K562 (cell line): ENCODE results near the gene ARID3B. TPM values are rescaled to one million over a fixed set of nuclear protein-coding genes. Genes with fewer than 3 reads are reported as not detected.

Source experiments
- CTCF ChIP-seq, 3 experiments: IDR thresholded peaks in 2 of 3; conservative IDR thresholded peaks in 1 of 3; 2 replicates each; pipeline ENCODE4 v1.5.1; 2011 to 2012; ENCODE audit warnings: low read length in 3 of 3, mild to moderate bottlenecking in 3 of 3, control low read depth in 2 of 3, improper control_type of control experiment in 1 of 3, inconsistent platforms in 1 of 3, low read depth in 1 of 3, mixed read lengths in 1 of 3, moderate library complexity in 1 of 3; ENCODE audit not compliant: insufficient read depth in 2 of 3
- ELF1 ChIP-seq: fragments of 200-800 bp; sonication (Bioruptor generic); IDR thresholded peaks from 2 replicates; pipeline ENCODE4 v1.6.1; 2016; ENCODE audit warnings: missing genetic modification characterization, missing compliant biosample characterization
- ERF ChIP-seq: fragments of 450-650 bp; formaldehyde crosslinking; IDR thresholded peaks from 2 replicates; pipeline ENCODE4 v1.4.0; 2020; ENCODE audit warnings: mild to moderate bottlenecking, mixed read lengths
- GTF2E2 ChIP-seq: fragments of 200-800 bp; sonication (Bioruptor generic); IDR thresholded peaks from 2 replicates; pipeline ENCODE4 v1.6.1; 2016; ENCODE audit warnings: missing genetic modification characterization, missing compliant biosample characterization
- MTA1 ChIP-seq: fragments of 450-650 bp; IDR thresholded peaks from 2 replicates; pipeline ENCODE4 v1.6.1; 2017; ENCODE audit warnings: borderline replicate concordance
- NEUROD1 ChIP-seq: fragments of 150-350 bp; IDR thresholded peaks from 2 replicates; pipeline ENCODE4 v1.6.1; 2014; ENCODE audit warnings: borderline replicate concordance, low read length, low read depth; ENCODE audit not compliant: partially characterized antibody
- NR3C1 ChIP-seq: sonication (generic); formaldehyde crosslinking; IDR thresholded peaks from 2 replicates; pipeline ENCODE4 v1.8.1; 2022; ENCODE audit warnings: missing genetic modification reagents
- OTX1 ChIP-seq: fragments of 450-650 bp; formaldehyde crosslinking; IDR thresholded peaks from 2 replicates; pipeline ENCODE4 v1.4.0; 2022; ENCODE audit warnings: mild to moderate bottlenecking
- PHF20 ChIP-seq: fragments of 450-650 bp; IDR thresholded peaks from 2 replicates; pipeline ENCODE4 v1.6.1; 2018; ENCODE audit not compliant: partially characterized antibody
- TARDBP ChIP-seq: fragments of 450-650 bp; IDR thresholded peaks from 2 replicates; pipeline ENCODE4 v1.6.1; 2016
- ZNF589 ChIP-seq: fragments of 200-800 bp; sonication (Bioruptor generic); IDR thresholded peaks from 2 replicates; pipeline ENCODE4 v1.6.1; 2016; ENCODE audit warnings: low read depth, missing genetic modification characterization, missing compliant biosample characterization
- polyA plus RNA-seq, 8 experiments: library from polyadenylated mRNA; depleted of rRNA in 4 of 8; stranded (reverse) in 5 of 8; unstranded in 3 of 8; fragments of >200 nt; fragmentation: Nextera tagmentation in 2 of 8; fragmentation: Illumina TruSeq in 1 of 8; extraction: Ambion mirVana in 2 of 8; extraction: Trizol in 1 of 8; gene quantifications; 2 replicates each; pipeline versions ENCODE4 v1.2.1 to v1.2.3, GENCODE V29; 2011 to 2014; ENCODE audit warnings: inconsistent platforms in 1 of 8, missing spikeins in 1 of 8
- total RNA-seq, 7 experiments: library from RNA; depleted of rRNA in 6 of 7; stranded (reverse); fragments of >200 nt in 6 of 7; fragmentation: Illumina TruSeq in 2 of 7; extraction: Trizol in 2 of 7; gene quantifications; 2 replicates each; pipeline versions ENCODE4 v1.2.1 to v1.2.3, GENCODE V29; 2011 to 2021; ENCODE audit warnings: low replicate concordance in 1 of 7
- TF ChIP-seq, protein P1 (sequence below), 2 experiments: IDR thresholded peaks; 2 replicates each; pipeline ENCODE4 v1.6.1; 2011; ENCODE audit warnings: borderline replicate concordance in 1 of 2, control low read depth in 1 of 2, low read depth in 1 of 2, low read length in 1 of 2, mild to moderate bottlenecking in 1 of 2, mixed read lengths in 1 of 2, moderate library complexity in 1 of 2; ENCODE audit not compliant: insufficient read depth in 1 of 2, insufficient read length in 1 of 2, poor library complexity in 1 of 2, severe bottlenecking in 1 of 2; ENCODE audit errors: extremely low read depth in 1 of 2
- TF ChIP-seq, protein P2 (sequence below): fragments of 450-650 bp; formaldehyde crosslinking; IDR thresholded peaks from 2 replicates; pipeline ENCODE4 v1.4.0; 2020; ENCODE audit warnings: mild to moderate bottlenecking, moderate library complexity
- TF ChIP-seq, protein P3 (sequence below): fragments of 450-650 bp; IDR thresholded peaks from 2 replicates; pipeline ENCODE4 v1.6.1; 2018; ENCODE audit not compliant: partially characterized antibody

ARID3B gene
- total and polyA plus RNA-seq, 9 of the 15 experiments (the other 6 are each of a cell fraction or from before 2014, with no cell fraction given): 0.32 to 15.1 (median 7.1) TPM

DNA sequence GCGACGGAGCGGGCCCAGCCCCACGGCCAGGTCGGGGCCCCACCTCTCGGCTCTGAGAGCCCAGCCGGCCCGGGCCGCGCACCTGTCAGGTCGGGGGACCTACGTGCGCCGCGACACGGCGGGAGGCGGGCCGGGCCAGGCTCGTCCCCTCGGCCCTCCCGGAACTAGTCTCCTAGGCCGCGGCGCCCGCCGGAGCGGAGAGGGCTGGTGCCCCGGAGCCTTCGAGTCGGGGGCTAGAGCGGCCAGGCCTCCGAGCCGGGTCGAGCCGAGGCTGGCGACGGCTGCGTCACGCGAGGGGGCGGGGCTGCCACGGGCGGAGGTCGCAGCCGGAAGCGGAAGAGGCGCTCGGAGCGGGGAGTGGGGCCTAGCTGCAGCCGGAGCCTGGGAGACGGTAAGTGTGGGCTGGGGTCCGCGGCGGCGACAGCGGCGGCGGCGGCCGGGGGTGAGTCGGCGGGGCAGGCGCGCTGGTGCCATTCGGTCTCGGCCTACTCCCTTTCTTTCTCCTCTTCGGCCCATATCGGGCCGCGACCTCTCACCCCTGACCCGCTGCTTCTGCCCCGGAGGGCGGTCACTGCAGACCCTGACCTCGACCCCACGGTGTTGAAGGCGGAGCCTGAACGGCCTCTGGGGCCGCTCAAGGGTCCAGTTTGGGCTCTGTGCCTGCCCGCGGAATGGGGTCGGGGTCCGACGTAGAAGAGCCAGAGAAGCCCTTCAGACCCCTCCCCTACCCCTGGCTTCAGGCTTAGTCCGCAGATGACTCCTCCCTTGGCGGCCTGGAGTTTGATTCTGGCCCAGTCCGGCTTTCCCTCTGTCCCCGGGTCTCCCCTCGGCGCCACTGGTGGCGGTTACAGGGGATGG, 74.7 kb downstream of the ARID3B start, which contains the start of gene CLK3 (continued):
- peak; percentile 97 for TF ChIP-seq PHF20
- TF ChIP-seq, protein P1, sequence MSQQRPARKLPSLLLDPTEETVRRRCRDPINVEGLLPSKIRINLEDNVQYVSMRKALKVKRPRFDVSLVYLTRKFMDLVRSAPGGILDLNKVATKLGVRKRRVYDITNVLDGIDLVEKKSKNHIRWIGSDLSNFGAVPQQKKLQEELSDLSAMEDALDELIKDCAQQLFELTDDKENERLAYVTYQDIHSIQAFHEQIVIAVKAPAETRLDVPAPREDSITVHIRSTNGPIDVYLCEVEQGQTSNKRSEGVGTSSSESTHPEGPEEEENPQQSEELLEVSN (IDR thresholded peaks at IDR 0.05; ENCODE audit: borderline replicate concordance in 1 of 2, extremely low read depth in 1 of 2, insufficient read depth in 1 of 2, insufficient read length in 1 of 2, low read depth in 1 of 2, low read length in 1 of 2, poor library complexity in 1 of 2, severe bottlenecking in 1 of 2): peak; percentile 15 to 54
- TF ChIP-seq OTX1 (CRISPR knock-in tag): 0 out of 2 replicates have a peak, but pooled peaks have one; percentile 4
- TF ChIP-seq, protein P2, sequence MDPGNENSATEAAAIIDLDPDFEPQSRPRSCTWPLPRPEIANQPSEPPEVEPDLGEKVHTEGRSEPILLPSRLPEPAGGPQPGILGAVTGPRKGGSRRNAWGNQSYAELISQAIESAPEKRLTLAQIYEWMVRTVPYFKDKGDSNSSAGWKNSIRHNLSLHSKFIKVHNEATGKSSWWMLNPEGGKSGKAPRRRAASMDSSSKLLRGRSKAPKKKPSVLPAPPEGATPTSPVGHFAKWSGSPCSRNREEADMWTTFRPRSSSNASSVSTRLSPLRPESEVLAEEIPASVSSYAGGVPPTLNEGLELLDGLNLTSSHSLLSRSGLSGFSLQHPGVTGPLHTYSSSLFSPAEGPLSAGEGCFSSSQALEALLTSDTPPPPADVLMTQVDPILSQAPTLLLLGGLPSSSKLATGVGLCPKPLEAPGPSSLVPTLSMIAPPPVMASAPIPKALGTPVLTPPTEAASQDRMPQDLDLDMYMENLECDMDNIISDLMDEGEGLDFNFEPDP (CRISPR knock-in tag): no peak
- peak; percentile 70; the same call in 1 of the 2 replicates for TF ChIP-seq ZNF589
- TF ChIP-seq, protein P3, sequence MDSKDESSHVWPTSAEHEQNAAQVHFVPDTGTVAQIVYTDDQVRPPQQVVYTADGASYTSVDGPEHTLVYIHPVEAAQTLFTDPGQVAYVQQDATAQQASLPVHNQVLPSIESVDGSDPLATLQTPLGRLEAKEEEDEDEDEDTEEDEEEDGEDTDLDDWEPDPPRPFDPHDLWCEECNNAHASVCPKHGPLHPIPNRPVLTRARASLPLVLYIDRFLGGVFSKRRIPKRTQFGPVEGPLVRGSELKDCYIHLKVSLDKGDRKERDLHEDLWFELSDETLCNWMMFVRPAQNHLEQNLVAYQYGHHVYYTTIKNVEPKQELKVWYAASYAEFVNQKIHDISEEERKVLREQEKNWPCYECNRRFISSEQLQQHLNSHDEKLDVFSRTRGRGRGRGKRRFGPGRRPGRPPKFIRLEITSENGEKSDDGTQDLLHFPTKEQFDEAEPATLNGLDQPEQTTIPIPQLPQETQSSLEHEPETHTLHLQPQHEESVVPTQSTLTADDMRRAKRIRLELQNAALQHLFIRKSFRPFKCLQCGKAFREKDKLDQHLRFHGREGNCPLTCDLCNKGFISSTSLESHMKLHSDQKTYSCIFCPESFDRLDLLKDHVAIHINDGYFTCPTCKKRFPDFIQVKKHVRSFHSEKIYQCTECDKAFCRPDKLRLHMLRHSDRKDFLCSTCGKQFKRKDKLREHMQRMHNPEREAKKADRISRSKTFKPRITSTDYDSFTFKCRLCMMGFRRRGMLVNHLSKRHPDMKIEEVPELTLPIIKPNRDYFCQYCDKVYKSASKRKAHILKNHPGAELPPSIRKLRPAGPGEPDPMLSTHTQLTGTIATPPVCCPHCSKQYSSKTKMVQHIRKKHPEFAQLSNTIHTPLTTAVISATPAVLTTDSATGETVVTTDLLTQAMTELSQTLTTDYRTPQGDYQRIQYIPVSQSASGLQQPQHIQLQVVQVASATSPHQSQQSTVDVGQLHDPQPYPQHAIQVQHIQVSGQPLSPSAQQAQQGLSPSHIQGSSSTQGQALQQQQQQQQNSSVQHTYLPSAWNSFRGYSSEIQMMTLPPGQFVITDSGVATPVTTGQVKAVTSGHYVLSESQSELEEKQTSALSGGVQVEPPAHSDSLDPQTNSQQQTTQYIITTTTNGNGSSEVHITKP: no peak
- peak; percentile 87 for TF ChIP-seq GTF2E2 (tag)
- TF ChIP-seq NEUROD1: peak; percentile 61
- TF ChIP-seq TARDBP: no peak
- TF ChIP-seq ELF1 (tag): peak; percentile 98
- TF ChIP-seq ERF (CRISPR knock-in tag): no peak
- TF ChIP-seq CTCF (IDR thresholded peaks at IDR 0.05 in 2 of 3, conservative IDR thresholded peaks at IDR 0.05 in 1 of 3; ENCODE audit: insufficient read depth in 2 of 3, low read depth in 1 of 3, low read length in 3 of 3): no peak
- no peak for TF ChIP-seq MTA1
- peak; percentile 75 for TF ChIP-seq NR3C1 (CRISPR knock-in tag)
